ENCODE measurements around the gene CSRNP3.

- no peak for TF ChIP-seq CTCF (IDR thresholded peaks at IDR 0.05; ENCODE audit: low read depth, low read length, missing input control)
- no peak for TF ChIP-seq SP1 (IDR thresholded peaks at IDR 0.05)
- no peak for TF ChIP-seq TAF1 (conservative IDR thresholded peaks at IDR 0.05)
- TF ChIP-seq HNF4A (conservative IDR thresholded peaks at IDR 0.05): no peak
- TF ChIP-seq GABPA (IDR thresholded peaks at IDR 0.05 in 1 of 2, conservative IDR thresholded peaks at IDR 0.05 in 1 of 2): no peak
Measured at GRCh38 chr2:165601928-165602521, 132.5 kb downstream of the CSRNP3 start.

All from liver (tissue), 3 donors.